Hepatocyte (in vitro differentiated cells): Measurements from ENCODE around the gene LUC7L. TPM values are rescaled to one million over a fixed set of nuclear protein-coding genes. Genes with fewer than 3 reads are reported as not detected.

Experiments used
- DNase-seq: peaks from one replicate; pipeline ENCODE4 v3.0.0-alpha.2; 2016; ENCODE audit warnings: low spot score
- H2AFZ ChIP-seq: fragments of 200-600 bp; sonication (generic); 2 replicates; pipeline ENCODE4 v1.6.0; 2016; ENCODE audit warnings: antibody characterized with exemption, mild to moderate bottlenecking
- H3K27ac ChIP-seq: fragments of 200-600 bp; sonication (generic); 2 replicates; pipeline ENCODE4 v1.5.1; 2016; ENCODE audit warnings: mild to moderate bottlenecking
- H3K27me3 ChIP-seq: fragments of 200-600 bp; sonication (generic); 2 replicates; pipeline ENCODE4 v1.6.1; 2016
- H3K36me3 ChIP-seq: fragments of 200-600 bp; sonication (generic); replicated peaks from 2 replicates; pipeline ENCODE4 v1.5.1; 2016; ENCODE audit warnings: low read depth; ENCODE audit not compliant: insufficient read depth
- H3K4me1 ChIP-seq: fragments of 200-600 bp; sonication (generic); 2 replicates; pipeline ENCODE4 v1.5.1; 2016; ENCODE audit warnings: mild to moderate bottlenecking, moderate library complexity; ENCODE audit not compliant: insufficient read depth
- H3K4me2 ChIP-seq: fragments of 200-600 bp; sonication (generic); 2 replicates; pipeline ENCODE4 v1.6.0; 2016
- H3K4me3 ChIP-seq: fragments of 200-600 bp; sonication (generic); 2 replicates; pipeline ENCODE4 v1.5.1; 2016; ENCODE audit warnings: mild to moderate bottlenecking
- H3K79me2 ChIP-seq: fragments of 200-600 bp; sonication (generic); 2 replicates; pipeline ENCODE4 v1.6.0; 2017; ENCODE audit warnings: mild to moderate bottlenecking
- H3K9me2 ChIP-seq: fragments of 200-600 bp; sonication (generic); replicated peaks from 2 replicates; pipeline ENCODE4 v1.6.0; 2017; ENCODE audit warnings: mild to moderate bottlenecking; ENCODE audit not compliant: insufficient read depth
- H3K9me3 ChIP-seq: fragments of 200-600 bp; sonication (generic); 2 replicates; pipeline ENCODE4 v1.5.1; 2016; ENCODE audit warnings: low read depth, mild to moderate bottlenecking
- H4K20me1 ChIP-seq: fragments of 200-600 bp; sonication (generic); 2 replicates; pipeline ENCODE4 v1.6.0; 2016; ENCODE audit warnings: mild to moderate bottlenecking; ENCODE audit not compliant: insufficient read depth, poor library complexity, severe bottlenecking
- CTCF ChIP-seq: fragments of 200-600 bp; sonication (generic); IDR thresholded peaks from 2 replicates; pipeline ENCODE4 v1.5.1; 2016; ENCODE audit warnings: antibody characterized with exemption, mild to moderate bottlenecking; ENCODE audit not compliant: poor library complexity
- EZH2 ChIP-seq: fragments of 200-600 bp; sonication (generic); IDR thresholded peaks from 2 replicates; pipeline ENCODE4 v1.6.1; 2016; ENCODE audit warnings: antibody characterized with exemption, mild to moderate bottlenecking, borderline replicate concordance
- EZH2phosphoT487 ChIP-seq: fragments of 200-600 bp; sonication (generic); IDR thresholded peaks from one replicate; pipeline ENCODE4 v1.6.1; 2018; ENCODE audit warnings: antibody characterized with exemption, mild to moderate bottlenecking, low read depth, moderate library complexity; ENCODE audit not compliant: unreplicated experiment, severe bottlenecking
- WGBS: methylation state at CpG from one replicate; pipeline ENCODE4 v1.1.6; 2016; ENCODE audit warnings: low lambda C conversion rate; ENCODE audit errors: missing lambda C conversion rate; 5-methylcytosine and 5-hydroxymethylcytosine counted together
- polyA plus RNA-seq: library from polyadenylated mRNA; unstranded; fragments of >200 nt; fragmentation: Nextera tagmentation; extraction: Ambion mirVana; gene quantifications from 2 replicates; pipeline ENCODE4 v1.2.1, GENCODE V29; 2016
- total RNA-seq: library from RNA; depleted of rRNA; stranded (reverse); fragments of >200 nt; gene quantifications from 2 replicates; pipeline ENCODE4 v1.2.3, GENCODE V29; 2014

The LUC7L gene
- total and polyA plus RNA-seq, 2 experiments from 2014 or later: 75.2 to 75.4 TPM

- TF ChIP-seq EZH2: no peak
- DNase-seq: no peak
- H3K9me2 ChIP-seq: no peaks in the 10 kb centered on the region
- no peaks in the 10 kb centered on the region for H3K9me3 ChIP-seq
- WGBS: 91% methylated on average over 4 of the region's 4 CpGs
- H3K4me2 ChIP-seq: no peak overlapping the region
- H3K4me3 ChIP-seq: no peak overlapping the region
- no peaks in the 10 kb centered on the region for H3K27me3 ChIP-seq
- H3K36me3 ChIP-seq: peaks cover 2% of the 10 kb centered on the region
- no peaks in the 10 kb centered on the region for H3K4me1 ChIP-seq
- H2AFZ ChIP-seq: no peak overlapping the region
- no peak overlapping the region for H3K27ac ChIP-seq
- peaks cover 14% of the 10 kb centered on the region for H4K20me1 ChIP-seq
- H3K79me2 ChIP-seq: peaks cover 22% of the 10 kb centered on the region
These were observed 26.0 kb downstream of the LUC7L start for GRCh38 chr16:203246-203645.

- 81% methylated on average over 5 of the region's 5 CpGs for WGBS
- peak; percentile 46 for DNase-seq
- Histone ChIP-seq H3K79me2 (peaks cover 18% of the 10 kb centered on the region), H3K36me3 (peaks cover 2% of the 10 kb centered on the region), H3K4me1 (no peaks in the 10 kb centered on the region), H3K4me3 (no peak overlapping the region), H3K4me2 (no peak overlapping the region), H3K9me3 (no peaks in the 10 kb centered on the region), H3K9me2 (no peaks in the 10 kb centered on the region), H3K27me3 (no peaks in the 10 kb centered on the region), H3K27ac (peak overlapping the region; percentile 51), H2AFZ (no peak overlapping the region), H4K20me1 (peaks cover 5% of the 10 kb centered on the region)
- TF ChIP-seq EZH2: no peak
- no peak for TF ChIP-seq CTCF
These were observed 28.9 kb downstream of the LUC7L start for GRCh38 chr16:200388-200787.

- no peaks in the 10 kb centered on the region for H3K27me3 ChIP-seq
- WGBS: 99% methylated on average over 6 of the region's 6 CpGs
- no peaks in the 10 kb centered on the region for H3K4me1 ChIP-seq
- H4K20me1 ChIP-seq: peaks cover 10% of the 10 kb centered on the region
- no peak overlapping the region for H3K27ac ChIP-seq
- no peak for TF ChIP-seq CTCF
- TF ChIP-seq EZH2: no peak
- no peak for TF ChIP-seq EZH2phosphoT487
- no peaks in the 10 kb centered on the region for H3K9me2 ChIP-seq
- H3K4me3 ChIP-seq: no peak overlapping the region
- DNase-seq: no peak
- no peak overlapping the region for H3K4me2 ChIP-seq
- no peaks in the 10 kb centered on the region for H3K36me3 ChIP-seq
- H3K9me3 ChIP-seq: no peaks in the 10 kb centered on the region
- no peak overlapping the region for H2AFZ ChIP-seq
- H3K79me2 ChIP-seq: peaks cover 11% of the 10 kb centered on the region
These were observed 34.7 kb downstream of the LUC7L start for GRCh38 chr16:194516-194915.

- Histone ChIP-seq H2AFZ (no peak overlapping the region), H3K9me2 (no peaks in the 10 kb centered on the region), H3K36me3 (no peaks in the 10 kb centered on the region), H4K20me1 (peaks cover 10% of the 10 kb centered on the region), H3K4me3 (no peak overlapping the region), H3K79me2 (peaks cover 5% of the 10 kb centered on the region), H3K27ac (no peak overlapping the region), H3K4me1 (no peaks in the 10 kb centered on the region), H3K9me3 (no peaks in the 10 kb centered on the region), H3K4me2 (no peak overlapping the region), H3K27me3 (no peaks in the 10 kb centered on the region)
- DNase-seq: no peak
- WGBS: 96% methylated on average over 15 of the region's 15 CpGs
- TF ChIP-seq EZH2phosphoT487 (no peak), EZH2 (no peak), CTCF (no peak)
These were observed 35.8 kb downstream of the LUC7L start for GRCh38 chr16:193441-193840.
